A549 (cell line): ENCODE results near the gene ABITRAM. TPM values are rescaled to one million over a fixed set of nuclear protein-coding genes. Genes with fewer than 3 reads are reported as not detected.

Experiments used
- ATAC-seq, 2 experiments: fragments of 200-7000 bp in 1 of 2; fragments of >200 bp in 1 of 2; cut with Nextera tagmentation in 1 of 2; cut with Tn5 transposase in 1 of 2; 3 replicates each; pipeline versions ENCODE4 v1.8.0 to v1.9.1; 2018 to 2020; ENCODE audit warnings: mild to moderate bottlenecking in 1 of 2, moderate library complexity in 1 of 2
- CTCF ChIA-PET: fragments of 300-600 bp; sonication (Branson Sonifier 250); formaldehyde crosslinking; extraction: SDS; loops from one replicate; lab custom pipeline; 2021; ENCODE audit warnings: antibody characterized with exemption, inconsistent platforms; lab: Yijun Ruan, JAX
- POLR2A ChIA-PET: fragments of 350-600 bp; formaldehyde crosslinking; extraction: SDS; loops from one replicate; lab custom pipeline; 2021; ENCODE audit warnings: antibody characterized with exemption, inconsistent platforms; lab: Yijun Ruan, JAX
- DNase-seq, 2 experiments: peaks; one replicate each; pipeline versions ENCODE4 v3.0.0 to v3.0.0-alpha.2; 2011 to 2016; ENCODE audit warnings: low read depth in 1 of 2, low spot score in 1 of 2
- FAIRE-seq: peaks from 2 replicates; lab custom pipeline; 2011; peaks lifted over from hg19 to GRCh38; lab: Jason Lieb, UNC
- H3K27ac ChIP-seq, 2 experiments: fragments of >200 bp; sonication (Bioruptor Twin); formaldehyde crosslinking; 3 replicates each; pipeline ENCODE4 v1.5.1; 2016 to 2017
- H3K4me1 ChIP-seq: fragments of >200 bp; sonication (Bioruptor Twin); formaldehyde crosslinking; 3 replicates; pipeline ENCODE4 v1.6.1; 2016
- H3K4me2 ChIP-seq: fragments of >200 bp; sonication (Bioruptor Twin); formaldehyde crosslinking; 3 replicates; pipeline ENCODE4 v1.6.1; 2016
- H3K4me3 ChIP-seq: fragments of >200 bp; sonication (Bioruptor Twin); formaldehyde crosslinking; 3 replicates; pipeline ENCODE4 v1.5.1; 2016
- H3K9me3 ChIP-seq: fragments of >200 bp; sonication (Bioruptor Twin); formaldehyde crosslinking; 3 replicates; pipeline ENCODE4 v1.6.1; 2016
- CBX8 ChIP-seq: fragments of 200-600 bp; sonication (generic); IDR thresholded peaks from 2 replicates; pipeline ENCODE4 v1.6.1; 2016
- CEBPB ChIP-seq, 2 experiments: fragments of >200 bp in 1 of 2; sonication (Bioruptor Twin) in 1 of 2; formaldehyde crosslinking in 1 of 2; IDR thresholded peaks; 2 replicates each; pipeline ENCODE4 v1.6.1; 2012 to 2016
- E2F6 ChIP-seq: IDR thresholded peaks from 2 replicates; pipeline ENCODE4 v1.6.1; 2012; ENCODE audit warnings: low read depth, borderline replicate concordance
- EHF ChIP-seq: fragments of 250-450 bp; sonication (Bioruptor Pico); IDR thresholded peaks from 2 replicates; pipeline ENCODE4 v1.5.0; 2020; ENCODE audit warnings: mild to moderate bottlenecking
- EHMT2 ChIP-seq: fragments of 200-600 bp; sonication (generic); IDR thresholded peaks from 2 replicates; pipeline ENCODE4 v1.6.1; 2016; ENCODE audit warnings: antibody characterized with exemption, low read depth, mild to moderate bottlenecking, moderate library complexity
- ESRRA ChIP-seq: fragments of 150-350 bp; IDR thresholded peaks from 2 replicates; pipeline ENCODE4 v1.6.1; 2014; ENCODE audit warnings: mild to moderate bottlenecking, low read length, borderline replicate concordance
- FOSB ChIP-seq: fragments of 250-450 bp; sonication (Bioruptor Pico); IDR thresholded peaks from 2 replicates; pipeline ENCODE4 v1.5.0; 2020; ENCODE audit warnings: mild to moderate bottlenecking, moderate library complexity
- FOSL2 ChIP-seq, 2 experiments: fragments of 450-650 bp in 1 of 2; fragments of >200 bp in 1 of 2; sonication (Bioruptor Twin) in 1 of 2; formaldehyde crosslinking; IDR thresholded peaks; 2 replicates each; pipeline versions ENCODE4 v1.5.0 to v1.6.1; 2016 to 2020; ENCODE audit warnings: mild to moderate bottlenecking in 1 of 2, moderate library complexity in 1 of 2
- GATA3 ChIP-seq: IDR thresholded peaks from 2 replicates; pipeline ENCODE4 v1.6.1; 2012; ENCODE audit warnings: borderline replicate concordance
- HOXA7 ChIP-seq: fragments of 250-450 bp; sonication (Bioruptor Pico); IDR thresholded peaks from 2 replicates; pipeline ENCODE4 v1.5.0; 2020; ENCODE audit warnings: mild to moderate bottlenecking, moderate library complexity
- HOXB13 ChIP-seq: fragments of 250-450 bp; sonication (Bioruptor Pico); IDR thresholded peaks from 2 replicates; pipeline ENCODE4 v1.5.0; 2020; ENCODE audit warnings: low read depth, mild to moderate bottlenecking, moderate library complexity
- JUNB ChIP-seq: fragments of >200 bp; sonication (Bioruptor Twin); formaldehyde crosslinking; IDR thresholded peaks from 2 replicates; pipeline ENCODE4 v1.6.1; 2016
- MAFK ChIP-seq: fragments of 450-650 bp; IDR thresholded peaks from 2 replicates; pipeline ENCODE4 v1.6.1; 2014; ENCODE audit not compliant: partially characterized antibody
- MAZ ChIP-seq: fragments of 150-350 bp; IDR thresholded peaks from 2 replicates; pipeline ENCODE4 v1.6.1; 2014; ENCODE audit warnings: antibody characterized with exemption, low read depth, low read length, borderline replicate concordance
- NFE2L2 ChIP-seq: fragments of 150-350 bp; conservative IDR thresholded peaks from 2 replicates; pipeline ENCODE4 v1.6.1; 2014; ENCODE audit warnings: low read length
- PHF8 ChIP-seq: fragments of 200-600 bp; sonication (generic); IDR thresholded peaks from 2 replicates; pipeline ENCODE4 v1.6.1; 2016; ENCODE audit warnings: low read depth, mild to moderate bottlenecking, antibody characterized with exemption, moderate library complexity, borderline replicate concordance
- POLR2A ChIP-seq: IDR thresholded peaks from 2 replicates; pipeline ENCODE4 v1.6.1; 2012; ENCODE audit warnings: mild to moderate bottlenecking, low read length
- RARB ChIP-seq: fragments of 250-450 bp; sonication (Bioruptor Pico); IDR thresholded peaks from 2 replicates; pipeline ENCODE4 v1.8.0; 2021; ENCODE audit warnings: mild to moderate bottlenecking, moderate library complexity
- RNF2 ChIP-seq: fragments of 200-600 bp; sonication (generic); IDR thresholded peaks from 2 replicates; pipeline ENCODE4 v1.6.1; 2016; ENCODE audit warnings: low read depth, mild to moderate bottlenecking, antibody characterized with exemption, moderate library complexity, borderline replicate concordance
- SMC3 ChIP-seq: fragments of >200 bp; sonication (Bioruptor Twin); formaldehyde crosslinking; IDR thresholded peaks from 3 replicates; pipeline ENCODE4 v1.6.1; 2018; ENCODE audit warnings: inconsistent platforms
- TFCP2L1 ChIP-seq: fragments of 250-450 bp; sonication (Bioruptor Pico); IDR thresholded peaks from 2 replicates; pipeline ENCODE4 v1.5.0; 2021; ENCODE audit warnings: mild to moderate bottlenecking
- ZFP36 ChIP-seq: fragments of 450-650 bp; IDR thresholded peaks from 2 replicates; pipeline ENCODE4 v1.6.1; 2014; ENCODE audit warnings: borderline replicate concordance; ENCODE audit not compliant: partially characterized antibody
- ZNF302 ChIP-seq: fragments of 250-450 bp; sonication (Bioruptor Pico); IDR thresholded peaks from 2 replicates; pipeline ENCODE4 v1.9.0; 2021; ENCODE audit warnings: inconsistent platforms, mild to moderate bottlenecking, moderate library complexity
- ZSCAN20 ChIP-seq: fragments of 250-450 bp; sonication (Bioruptor Pico); IDR thresholded peaks from 2 replicates; pipeline ENCODE4 v1.8.0; 2022; ENCODE audit warnings: mild to moderate bottlenecking, moderate library complexity
- WGBS: methylation state at CpG from one replicate; pipeline ENCODE4 v1.1.6; 2017; ENCODE audit errors: missing lambda C conversion rate; 5-methylcytosine and 5-hydroxymethylcytosine counted together
- polyA plus RNA-seq, 4 experiments: library from polyadenylated mRNA; depleted of rRNA in 3 of 4; stranded (reverse); fragments of >200 nt; fragmentation: RNase III in 1 of 4; extraction: RNeasy Plus Mini Kit Qiagen cat#74134 plus additional on column Dnase treatment in 1 of 4; gene quantifications; 2 replicates in 3 of 4; 3 replicates in 1 of 4; pipeline ENCODE4 v1.2.3, GENCODE V29; 2011 to 2017

Gene ABITRAM
- polyA plus RNA-seq, 2 of the 4 experiments (the other 2 are of a cell fraction) = 18.7 to 38.2 TPM

- ChIA-PET CTCF (interaction anchor here (0.6 to 1.9 kb wide), 9 partner anchors 11 to 1470 kb away, joined by 3 to 7 read pairs (median 4); no protein-coding TSS in a partner anchor), POLR2A (no interaction called here)
- ATAC-seq (no peak), DNase-seq (no peak), FAIRE-seq (no peak)
- no peak for TF ChIP-seq MAZ
- no peak for TF ChIP-seq FOSL2 (IDR thresholded peaks at IDR 0.05)
- no peak for TF ChIP-seq FOSL2 (CRISPR knock-in tag; IDR thresholded peaks at IDR 0.05)
- TF ChIP-seq EHMT2 = no peak
- TF ChIP-seq NFE2L2 = no peak
- no peak for TF ChIP-seq MAFK
- TF ChIP-seq POLR2A = no peak
- TF ChIP-seq SMC3 = no peak
- no peak for TF ChIP-seq ZSCAN20 (CRISPR knock-in tag)
- TF ChIP-seq FOSB (CRISPR knock-in tag) = no peak
- no peak overlapping the region for H3K4me3 ChIP-seq
- H3K9me3 ChIP-seq = no peaks in the 10 kb centered on the region
- WGBS = 93% methylated on average over 5 of the region's 5 CpGs
- H3K27ac ChIP-seq = no peak overlapping the region
- H3K4me1 ChIP-seq = no peaks in the 10 kb centered on the region
- no peak overlapping the region for H3K4me2 ChIP-seq
Observed at GRCh38 chr9:108900176-108900575, 34.0 kb upstream of the ABITRAM start.

- no peaks in the 10 kb centered on the region for H3K4me1 ChIP-seq
- TF ChIP-seq FOSB (CRISPR knock-in tag) = no peak
- no peak for TF ChIP-seq EHF (CRISPR knock-in tag)
- TF ChIP-seq GATA3 = no peak
- no peak for TF ChIP-seq RARB (CRISPR knock-in tag)
- TF ChIP-seq MAFK = no peak
- no peak for TF ChIP-seq JUNB
- no peak for TF ChIP-seq CEBPB (IDR thresholded peaks at IDR 0.05)
- no peak for TF ChIP-seq PHF8
- TF ChIP-seq ESRRA = no peak
- TF ChIP-seq, all 56 proteins: peak for 0
- ATAC-seq (no peak), FAIRE-seq (no peak), DNase-seq (no peak)
- ChIA-PET POLR2A (no interaction called here), CTCF (interaction anchor here (0.8 kb wide), 1 partner anchor 11 kb away, joined by 4 read pairs; no protein-coding TSS in a partner anchor)
- no peak overlapping the region for H3K4me3 ChIP-seq
- 89% methylated on average over 2 of the region's 2 CpGs for WGBS
- H3K9me3 ChIP-seq = no peaks in the 10 kb centered on the region
- H3K27ac ChIP-seq = no peak overlapping the region
- H3K4me2 ChIP-seq = no peak overlapping the region
Observed at GRCh38 chr9:108903420-108904103, 30.6 kb upstream of the ABITRAM start.

- FAIRE-seq = no peak
- TF ChIP-seq ZFP36 (no peak), ZNF302 (CRISPR knock-in tag) (no peak), E2F6 (no peak), HOXB13 (no peak), TFCP2L1 (no peak), CBX8 (no peak), HOXA7 (CRISPR knock-in tag) (no peak), EHF (CRISPR knock-in tag) (no peak), RNF2 (no peak)
- H3K4me3 ChIP-seq = no peak overlapping the region
- CTCF ChIA-PET = interaction anchor here (0.9 kb wide), 2 partner anchors 11 to 14 kb away, joined by 3 to 4 read pairs; no protein-coding TSS in a partner anchor
- no peak for DNase-seq
- no peaks in the 10 kb centered on the region for H3K4me1 ChIP-seq
- WGBS = 100% methylated on average over 3 of the region's 3 CpGs
- no peaks in the 10 kb centered on the region for H3K9me3 ChIP-seq
- H3K27ac ChIP-seq = no peak overlapping the region
- ATAC-seq = no peak
- POLR2A ChIA-PET = no interaction called here
- no peak overlapping the region for H3K4me2 ChIP-seq
Observed at GRCh38 chr9:108904161-108904560, 30.0 kb upstream of the ABITRAM start.
